GM23338 (cell line): ENCODE results near the gene SPDYE17. TPM values are rescaled to one million over a fixed set of nuclear protein-coding genes. Genes with fewer than 3 reads are reported as not detected.

Source experiments
- ATAC-seq: fragments of 200-7000 bp; cut with Tn5 transposase; 3 replicates; pipeline ENCODE4 v1.9.1; 2020
- DNase-seq: peaks from one replicate; pipeline ENCODE4 v3.0.0-alpha.2; 2015; ENCODE audit warnings: low spot score
- H2AFZ ChIP-seq: fragments of 200-600 bp; sonication (generic); 2 replicates; pipeline ENCODE4 v1.8.0; 2016; ENCODE audit warnings: antibody characterized with exemption, mild to moderate bottlenecking, moderate library complexity
- H3F3A ChIP-seq: fragments of 200-600 bp; sonication (generic); replicated peaks from 2 replicates; pipeline ENCODE4 v1.8.0; 2017; ENCODE audit warnings: antibody characterized with exemption, mixed run types, low read depth
- H3K27ac ChIP-seq: fragments of 200-600 bp; sonication (generic); 2 replicates; pipeline ENCODE4 v1.6.1; 2016; ENCODE audit warnings: low read depth
- H3K27me3 ChIP-seq: fragments of 200-600 bp; sonication (generic); 2 replicates; pipeline ENCODE4 v1.8.0; 2016; ENCODE audit warnings: mild to moderate bottlenecking, mixed run types, moderate library complexity; ENCODE audit not compliant: insufficient read depth
- H3K36me3 ChIP-seq: fragments of 200-600 bp; sonication (generic); 2 replicates; pipeline ENCODE4 v1.8.0; 2016; ENCODE audit warnings: mild to moderate bottlenecking; ENCODE audit not compliant: insufficient read depth
- H3K4me1 ChIP-seq: fragments of 200-600 bp; sonication (generic); 2 replicates; pipeline ENCODE4 v1.8.0; 2016; ENCODE audit warnings: mild to moderate bottlenecking, moderate library complexity; ENCODE audit not compliant: insufficient read depth
- H3K4me2 ChIP-seq: fragments of 200-600 bp; sonication (generic); 2 replicates; pipeline ENCODE4 v1.7.1; 2017; ENCODE audit warnings: mixed run types
- H3K4me3 ChIP-seq: fragments of 200-600 bp; sonication (generic); 2 replicates; pipeline ENCODE4 v1.6.1; 2016; ENCODE audit warnings: mixed run types
- H3K79me2 ChIP-seq: fragments of 200-600 bp; sonication (generic); replicated peaks from 2 replicates; pipeline ENCODE4 v1.8.0; 2017; ENCODE audit warnings: mild to moderate bottlenecking; ENCODE audit not compliant: insufficient read depth
- H3K9me2 ChIP-seq: fragments of 200-600 bp; sonication (generic); 2 replicates; pipeline ENCODE4 v1.8.0; 2017; ENCODE audit not compliant: insufficient read depth
- H4K20me1 ChIP-seq: fragments of 200-600 bp; sonication (generic); replicated peaks from 2 replicates; pipeline ENCODE4 v1.8.0; 2017; ENCODE audit warnings: mild to moderate bottlenecking; ENCODE audit not compliant: insufficient read depth
- H3K27ac Mint-ChIP-seq: 2 replicates; pipeline ENCODE4 v1.8.0; 2020; ENCODE audit warnings: inconsistent platforms, mild to moderate bottlenecking, moderate library complexity, mixed read lengths
- H3K27me3 Mint-ChIP-seq: 3 replicates; pipeline ENCODE4 v1.8.0; 2022; ENCODE audit warnings: low read depth, mild to moderate bottlenecking, moderate library complexity, mixed read lengths, inconsistent platforms; ENCODE audit not compliant: insufficient read depth, poor library complexity
- H3K36me3 Mint-ChIP-seq: 3 replicates; pipeline ENCODE4 v1.8.0; 2021; ENCODE audit warnings: low read depth, mild to moderate bottlenecking, inconsistent platforms, moderate library complexity, mixed read lengths
- H3K4me1 Mint-ChIP-seq: 3 replicates; pipeline ENCODE4 v1.8.0; 2020; ENCODE audit warnings: mild to moderate bottlenecking, inconsistent platforms, mixed read lengths
- H3K4me3 Mint-ChIP-seq: 3 replicates; pipeline ENCODE4 v1.8.0; 2021; ENCODE audit warnings: moderate library complexity, mild to moderate bottlenecking, inconsistent platforms, mixed read lengths
- H3K9me3 Mint-ChIP-seq: 3 replicates; pipeline ENCODE4 v1.8.0; 2020; ENCODE audit warnings: moderate library complexity, mild to moderate bottlenecking, inconsistent platforms, mixed read lengths
- CREB1 ChIP-seq: fragments of 250-450 bp; sonication (Bioruptor Pico); IDR thresholded peaks from 2 replicates; pipeline ENCODE4 v1.5.0; 2020; ENCODE audit warnings: low read depth, mild to moderate bottlenecking, moderate library complexity
- EZH2 ChIP-seq: fragments of 200-600 bp; sonication (generic); IDR thresholded peaks from one replicate; pipeline ENCODE4 v1.8.0; 2017; ENCODE audit warnings: antibody characterized with exemption, mild to moderate bottlenecking, low read depth; ENCODE audit not compliant: unreplicated experiment
- EZH2phosphoT487 ChIP-seq: fragments of 200-600 bp; sonication (generic); IDR thresholded peaks from one replicate; pipeline ENCODE4 v1.8.1; 2018; ENCODE audit warnings: antibody characterized with exemption; ENCODE audit not compliant: unreplicated experiment
- JUNB ChIP-seq: IDR thresholded peaks from one replicate; pipeline ENCODE4 v1.6.1; 2016; ENCODE audit warnings: antibody characterized with exemption; ENCODE audit not compliant: unreplicated experiment
- NANOG ChIP-seq: IDR thresholded peaks from 2 replicates; pipeline ENCODE4 v1.6.1; 2016; ENCODE audit warnings: antibody characterized with exemption, borderline replicate concordance
- POLR2AphosphoS5 ChIP-seq: IDR thresholded peaks from 2 replicates; pipeline ENCODE4 v1.6.1; 2016; ENCODE audit warnings: antibody characterized with exemption, low read depth
- STAT1 ChIP-seq: IDR thresholded peaks from one replicate; pipeline ENCODE4 v1.6.1; 2016; ENCODE audit warnings: antibody characterized with exemption; ENCODE audit not compliant: unreplicated experiment
- ZNF114 ChIP-seq: fragments of 250-450 bp; sonication (Bioruptor Pico); IDR thresholded peaks from 2 replicates; pipeline ENCODE4 v1.5.0; 2020; ENCODE audit warnings: mild to moderate bottlenecking, moderate library complexity
- ZNF331 ChIP-seq: fragments of 250-450 bp; sonication (Bioruptor Pico); IDR thresholded peaks from 2 replicates; pipeline ENCODE4 v1.5.0; 2020; ENCODE audit warnings: low read depth, mild to moderate bottlenecking, moderate library complexity
- ZNF462 ChIP-seq: fragments of 250-450 bp; sonication (Bioruptor Pico); IDR thresholded peaks from 2 replicates; pipeline ENCODE4 v1.5.0; 2020; ENCODE audit warnings: mild to moderate bottlenecking, moderate library complexity
- polyA plus RNA-seq: library from polyadenylated mRNA; unstranded; fragments of >200 nt; fragmentation: Nextera tagmentation; extraction: Ambion mirVana; gene quantifications from 2 replicates; pipeline ENCODE4 v1.2.1, GENCODE V29; 2016
- total RNA-seq: library from RNA; depleted of rRNA; stranded (reverse); fragments of >200 nt; shearing (Covaris generic); gene quantifications from 2 replicates; pipeline ENCODE4 v1.2.3, GENCODE V29; 2014
- TF ChIP-seq, protein P1 (sequence below): IDR thresholded peaks from 2 replicates; pipeline ENCODE4 v1.6.1; 2016; ENCODE audit warnings: antibody characterized with exemption
- TF ChIP-seq, protein P2 (sequence below), 2 experiments: fragments of 200-600 bp in 1 of 2; sonication (generic) in 1 of 2; conservative IDR thresholded peaks; 2 replicates each; pipeline versions ENCODE4 v1.5.1 to v1.6.1; 2016 to 2017; ENCODE audit warnings: antibody characterized with exemption in 2 of 2, low read depth in 2 of 2, mild to moderate bottlenecking in 2 of 2, moderate library complexity in 1 of 2

Gene SPDYE17
- total and polyA plus RNA-seq, 2 experiments from 2014 or later: not detected

DNA sequence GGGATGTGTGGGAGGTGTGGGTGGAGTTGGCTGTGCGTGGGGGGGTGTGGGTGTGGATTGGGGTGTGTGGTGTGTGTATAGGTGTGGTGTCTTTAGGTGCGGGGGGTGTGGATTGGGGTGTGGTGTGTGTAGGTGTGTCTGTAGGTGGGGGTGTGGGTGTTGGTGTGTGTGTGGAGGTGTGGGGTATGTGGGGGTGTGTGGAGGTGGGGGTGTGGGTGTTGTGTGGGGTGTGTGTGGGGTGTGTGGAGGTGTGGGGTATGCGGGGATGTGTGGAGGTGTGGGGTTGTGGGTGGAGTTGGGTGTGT is 33.9 kb downstream of the SPDYE17 start (continued):
- TF ChIP-seq STAT1: no peak

DNA sequence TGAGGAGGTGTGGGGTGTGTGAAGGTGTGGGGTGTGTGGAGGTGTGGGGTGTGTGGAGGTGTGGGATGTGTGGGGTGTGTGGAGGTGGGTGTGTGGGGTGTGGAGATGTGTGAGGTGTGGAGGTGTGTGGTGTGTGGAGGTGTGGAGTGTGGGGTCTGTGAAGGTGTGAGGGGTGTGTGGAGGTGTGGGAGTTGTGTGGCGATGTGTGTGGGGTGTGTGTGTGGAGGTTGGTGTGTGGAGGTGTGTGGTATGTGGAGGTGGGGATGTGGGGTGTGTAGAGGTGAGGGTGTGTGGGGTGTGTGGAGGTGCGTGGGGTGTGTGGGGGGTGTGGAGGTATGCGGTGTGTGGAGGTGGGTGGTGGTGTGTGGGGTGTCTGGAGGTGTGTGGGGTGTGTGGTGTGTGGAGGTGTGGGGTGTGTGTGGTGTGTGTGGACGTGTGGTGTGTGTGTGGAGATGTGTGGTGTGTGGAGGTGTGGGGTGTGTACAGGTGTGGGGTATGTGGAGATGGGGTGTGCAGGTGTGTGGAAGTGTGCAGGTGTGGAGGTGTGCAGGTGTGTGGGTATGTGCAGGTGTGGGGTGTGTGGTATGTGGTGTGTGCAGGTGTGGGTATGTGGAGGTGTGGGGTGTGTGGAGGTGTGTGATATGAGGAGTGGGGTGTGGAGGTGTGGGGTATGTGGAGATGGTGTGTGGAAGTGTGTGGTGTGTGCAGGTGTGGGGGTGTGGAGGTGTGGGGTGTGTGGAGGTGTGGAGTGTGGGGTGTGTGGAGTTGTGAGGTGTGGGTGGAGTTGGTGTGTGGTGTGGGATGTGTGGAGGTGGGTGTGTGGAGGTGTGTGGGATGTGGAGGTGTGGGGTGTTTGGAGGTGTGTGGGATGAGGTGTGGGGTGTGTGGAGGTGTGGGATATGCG is 34.5 kb downstream of the SPDYE17 start:
- H3K27ac ChIP-seq: no peak overlapping the region
- no peaks in the 10 kb centered on the region for H3F3A ChIP-seq
- no peaks in the 10 kb centered on the region for H4K20me1 ChIP-seq
- H3K36me3 Mint-ChIP-seq: peaks cover 5% of the 10 kb centered on the region; the same call in 1 of the 3 replicates
- ATAC-seq (no peak), DNase-seq (no peak)
- peaks cover 2% of the 10 kb centered on the region for H3K27me3 Mint-ChIP-seq
- H2AFZ ChIP-seq: no peak overlapping the region
- H3K36me3 ChIP-seq: no peaks in the 10 kb centered on the region
- no peaks in the 10 kb centered on the region for H3K9me3 Mint-ChIP-seq
- no peak overlapping the region for H3K4me3 ChIP-seq
- H3K4me2 ChIP-seq: no peak overlapping the region
- no peak overlapping the region for H3K27ac Mint-ChIP-seq
- H3K4me1 ChIP-seq: no peaks in the 10 kb centered on the region
- H3K9me2 ChIP-seq: no peaks in the 10 kb centered on the region
- no peaks in the 10 kb centered on the region for H3K79me2 ChIP-seq
- no peak overlapping the region for H3K4me3 Mint-ChIP-seq
- H3K4me1 Mint-ChIP-seq: no peaks in the 10 kb centered on the region
- no peaks in the 10 kb centered on the region for H3K27me3 ChIP-seq
- TF ChIP-seq ZNF114 (CRISPR knock-in tag) (no peak), POLR2AphosphoS5 (no peak), JUNB (no peak), ZNF331 (CRISPR knock-in tag) (no peak), EZH2phosphoT487 (no peak), NANOG (no peak), ZNF462 (no peak), EZH2 (no peak), CREB1 (no peak), STAT1 (no peak)
- TF ChIP-seq, protein P1, sequence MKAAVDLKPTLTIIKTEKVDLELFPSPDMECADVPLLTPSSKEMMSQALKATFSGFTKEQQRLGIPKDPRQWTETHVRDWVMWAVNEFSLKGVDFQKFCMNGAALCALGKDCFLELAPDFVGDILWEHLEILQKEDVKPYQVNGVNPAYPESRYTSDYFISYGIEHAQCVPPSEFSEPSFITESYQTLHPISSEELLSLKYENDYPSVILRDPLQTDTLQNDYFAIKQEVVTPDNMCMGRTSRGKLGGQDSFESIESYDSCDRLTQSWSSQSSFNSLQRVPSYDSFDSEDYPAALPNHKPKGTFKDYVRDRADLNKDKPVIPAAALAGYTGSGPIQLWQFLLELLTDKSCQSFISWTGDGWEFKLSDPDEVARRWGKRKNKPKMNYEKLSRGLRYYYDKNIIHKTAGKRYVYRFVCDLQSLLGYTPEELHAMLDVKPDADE: no peak
- TF ChIP-seq, protein P2, sequence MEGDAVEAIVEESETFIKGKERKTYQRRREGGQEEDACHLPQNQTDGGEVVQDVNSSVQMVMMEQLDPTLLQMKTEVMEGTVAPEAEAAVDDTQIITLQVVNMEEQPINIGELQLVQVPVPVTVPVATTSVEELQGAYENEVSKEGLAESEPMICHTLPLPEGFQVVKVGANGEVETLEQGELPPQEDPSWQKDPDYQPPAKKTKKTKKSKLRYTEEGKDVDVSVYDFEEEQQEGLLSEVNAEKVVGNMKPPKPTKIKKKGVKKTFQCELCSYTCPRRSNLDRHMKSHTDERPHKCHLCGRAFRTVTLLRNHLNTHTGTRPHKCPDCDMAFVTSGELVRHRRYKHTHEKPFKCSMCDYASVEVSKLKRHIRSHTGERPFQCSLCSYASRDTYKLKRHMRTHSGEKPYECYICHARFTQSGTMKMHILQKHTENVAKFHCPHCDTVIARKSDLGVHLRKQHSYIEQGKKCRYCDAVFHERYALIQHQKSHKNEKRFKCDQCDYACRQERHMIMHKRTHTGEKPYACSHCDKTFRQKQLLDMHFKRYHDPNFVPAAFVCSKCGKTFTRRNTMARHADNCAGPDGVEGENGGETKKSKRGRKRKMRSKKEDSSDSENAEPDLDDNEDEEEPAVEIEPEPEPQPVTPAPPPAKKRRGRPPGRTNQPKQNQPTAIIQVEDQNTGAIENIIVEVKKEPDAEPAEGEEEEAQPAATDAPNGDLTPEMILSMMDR (conservative IDR thresholded peaks at IDR 0.05; ENCODE audit: low read depth in 2 of 2): no peak
